ENCODE results near the gene TST. TPM values are rescaled to one million over a fixed set of nuclear protein-coding genes. Genes with fewer than 3 reads are reported as not detected.

TST gene
- polyA plus RNA-seq, 1 experiment, result 26.3 TPM

DNA sequence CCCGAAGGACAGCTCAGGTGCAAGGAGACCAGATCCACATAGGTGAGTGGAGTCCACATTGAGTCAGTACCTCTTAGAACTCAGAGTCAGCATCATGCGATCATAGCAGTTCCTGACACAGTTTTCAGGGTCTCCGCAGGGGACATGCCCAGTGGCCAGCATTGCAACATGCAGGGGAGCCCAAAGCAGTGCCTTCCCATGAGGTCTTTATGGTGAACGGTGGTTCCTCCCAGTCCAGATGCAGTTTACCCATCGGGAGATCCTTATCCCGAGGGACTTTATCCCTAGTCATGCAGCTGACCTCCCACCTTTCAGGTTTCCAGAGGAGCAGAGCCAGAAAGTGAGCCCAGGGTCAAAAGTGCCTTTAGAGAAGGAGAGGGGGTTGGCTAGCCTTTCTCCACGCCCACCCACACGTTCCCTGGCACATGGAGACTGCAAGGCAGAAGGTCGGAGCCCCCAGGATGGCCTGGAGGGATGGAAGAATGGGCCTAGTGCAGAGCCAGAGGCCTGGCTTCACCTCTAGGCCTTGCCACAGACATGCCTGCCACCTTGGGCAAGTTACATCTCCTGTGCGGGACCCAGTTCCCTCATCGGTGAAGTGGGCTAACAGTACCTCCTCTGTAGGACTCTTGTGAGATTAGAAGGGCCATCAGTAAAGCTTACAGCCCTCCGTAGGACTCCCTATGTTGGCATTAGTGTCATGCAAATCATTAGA is 38.7 kb upstream of the TST start:
- no peaks in the 10 kb centered on the region for H3K27me3 ChIP-seq (ENCODE audit: control insufficient read depth, insufficient read depth, low read length)
- H3K4me3 ChIP-seq (ENCODE audit: low read depth, low read length), result no peak overlapping the region
- POLR2A ChIA-PET, result no interaction called here
- H3K9me3 ChIP-seq (ENCODE audit: control insufficient read depth, insufficient read depth, low read length), result no peaks in the 10 kb centered on the region; the same call in 1 of the 2 replicates
- TF ChIP-seq, protein P1, sequence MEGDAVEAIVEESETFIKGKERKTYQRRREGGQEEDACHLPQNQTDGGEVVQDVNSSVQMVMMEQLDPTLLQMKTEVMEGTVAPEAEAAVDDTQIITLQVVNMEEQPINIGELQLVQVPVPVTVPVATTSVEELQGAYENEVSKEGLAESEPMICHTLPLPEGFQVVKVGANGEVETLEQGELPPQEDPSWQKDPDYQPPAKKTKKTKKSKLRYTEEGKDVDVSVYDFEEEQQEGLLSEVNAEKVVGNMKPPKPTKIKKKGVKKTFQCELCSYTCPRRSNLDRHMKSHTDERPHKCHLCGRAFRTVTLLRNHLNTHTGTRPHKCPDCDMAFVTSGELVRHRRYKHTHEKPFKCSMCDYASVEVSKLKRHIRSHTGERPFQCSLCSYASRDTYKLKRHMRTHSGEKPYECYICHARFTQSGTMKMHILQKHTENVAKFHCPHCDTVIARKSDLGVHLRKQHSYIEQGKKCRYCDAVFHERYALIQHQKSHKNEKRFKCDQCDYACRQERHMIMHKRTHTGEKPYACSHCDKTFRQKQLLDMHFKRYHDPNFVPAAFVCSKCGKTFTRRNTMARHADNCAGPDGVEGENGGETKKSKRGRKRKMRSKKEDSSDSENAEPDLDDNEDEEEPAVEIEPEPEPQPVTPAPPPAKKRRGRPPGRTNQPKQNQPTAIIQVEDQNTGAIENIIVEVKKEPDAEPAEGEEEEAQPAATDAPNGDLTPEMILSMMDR (IDR thresholded peaks at IDR 0.05; ENCODE audit: low read depth, low read length), result no peak
- H3K27ac ChIP-seq (ENCODE audit: low read depth, low read length), result no peak overlapping the region
- CTCF ChIA-PET, result no interaction called here
- DNase-seq (ENCODE audit: low read depth, low spot score), result no peak

DNA sequence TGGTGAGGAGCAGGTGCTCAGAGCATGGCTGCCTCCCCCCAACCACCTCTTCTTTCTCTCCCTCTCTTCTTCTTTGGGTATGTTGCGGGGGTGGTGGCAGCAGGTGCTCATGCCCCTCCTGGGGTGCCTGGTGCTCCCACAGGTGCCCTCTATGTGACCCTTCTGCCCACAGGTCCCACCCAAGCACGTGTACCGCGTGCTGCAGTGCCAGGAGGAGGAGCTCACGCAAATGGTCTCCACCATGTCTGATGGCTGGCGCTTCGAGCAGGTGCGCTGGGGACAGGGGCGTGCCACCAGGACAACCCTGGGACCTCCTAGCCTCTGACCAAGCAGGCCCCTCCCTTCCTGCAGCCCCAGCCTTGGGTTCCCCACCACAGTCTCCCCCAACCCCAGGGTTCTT is 38.0 kb upstream of the TST start:
- TF ChIP-seq, protein P1 (IDR thresholded peaks at IDR 0.05; ENCODE audit: low read depth, low read length), result no peak
- CTCF ChIA-PET, result no interaction called here

DNA sequence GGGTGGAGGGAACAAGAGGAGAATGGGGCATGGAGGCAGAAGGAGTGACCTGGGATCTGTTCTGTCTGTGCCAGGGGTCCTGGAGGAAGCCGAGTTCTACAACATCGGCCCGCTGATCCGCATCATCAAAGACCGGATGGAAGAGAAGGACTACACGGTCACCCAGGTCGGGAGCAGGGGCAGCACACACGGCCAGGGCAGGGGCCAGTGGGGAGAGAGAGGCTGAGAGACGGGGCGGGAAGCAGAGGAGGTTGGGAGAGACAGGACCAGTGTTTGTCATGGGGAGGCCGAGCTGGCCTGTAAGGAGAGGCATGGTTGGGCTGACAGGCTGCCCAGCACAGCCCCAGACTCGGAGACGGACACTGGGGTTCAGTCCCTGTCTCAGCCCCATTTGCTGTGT is 37.0 kb upstream of the TST start:
- Histone ChIP-seq H3K27me3 (ENCODE audit: control insufficient read depth, insufficient read depth, low read length) (no peaks in the 10 kb centered on the region), H3K4me3 (ENCODE audit: low read depth, low read length) (no peak overlapping the region), H3K27ac (ENCODE audit: low read depth, low read length) (no peak overlapping the region), H3K9me3 (ENCODE audit: control insufficient read depth, insufficient read depth, low read length) (no peaks in the 10 kb centered on the region; the same call in 1 of the 2 replicates)
- CTCF ChIA-PET, result no interaction called here
- POLR2A ChIA-PET, result no interaction called here
- TF ChIP-seq, protein P1 (IDR thresholded peaks at IDR 0.05; ENCODE audit: low read depth, low read length), result no peak
- DNase-seq (ENCODE audit: low read depth, low spot score), result no peak

More for the DNA sequence above, 38.0 kb upstream of the TST start:
- POLR2A ChIA-PET, result no interaction called here
- DNase-seq (ENCODE audit: low read depth, low spot score), result no peak
- Histone ChIP-seq H3K27me3 (ENCODE audit: control insufficient read depth, insufficient read depth, low read length) (no peaks in the 10 kb centered on the region), H3K27ac (ENCODE audit: low read depth, low read length) (no peak overlapping the region), H3K4me3 (ENCODE audit: low read depth, low read length) (no peak overlapping the region), H3K9me3 (ENCODE audit: control insufficient read depth, insufficient read depth, low read length) (no peaks in the 10 kb centered on the region; the same call in 1 of the 2 replicates)

DNA sequence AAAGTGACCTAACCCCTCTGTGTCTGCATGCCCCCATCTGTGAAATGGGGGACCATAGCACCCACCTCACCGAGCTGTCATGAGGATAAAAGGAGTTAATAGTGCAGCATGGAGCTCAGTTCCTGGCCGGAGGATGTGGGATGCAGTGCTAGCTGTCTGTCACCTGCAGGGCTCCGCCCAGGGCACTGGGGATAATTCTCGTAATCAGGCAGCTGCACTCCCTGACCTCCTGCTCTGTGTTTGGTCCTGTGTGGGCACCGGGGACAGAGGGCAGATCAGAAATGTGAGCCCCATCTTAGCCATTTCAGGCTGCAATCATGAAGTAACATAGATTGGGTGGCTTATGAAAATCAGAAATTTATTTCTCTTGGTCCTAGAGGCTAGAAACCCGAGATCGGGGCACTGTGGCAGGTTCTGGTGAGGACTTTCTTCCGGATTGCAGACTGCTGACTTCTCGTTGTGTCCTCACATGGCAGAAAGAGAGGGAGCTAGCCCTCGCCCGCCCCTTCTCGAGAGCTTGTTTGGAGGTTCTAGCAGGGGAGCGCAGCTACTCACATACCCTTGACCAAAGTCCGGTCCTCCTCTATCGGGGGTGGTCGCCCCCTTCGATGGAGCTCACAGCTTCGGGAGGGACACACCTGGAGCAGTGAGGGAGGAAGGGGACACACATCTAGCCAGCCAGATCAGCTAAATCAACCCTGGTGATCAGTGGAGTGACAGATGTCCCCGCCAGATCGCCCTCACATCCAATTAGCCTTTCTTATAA is 35.5 kb upstream of the TST start:
- DNase-seq (ENCODE audit: low read depth, low spot score), result no peak
- ChIA-PET CTCF (no interaction called here), POLR2A (no interaction called here)
- TF ChIP-seq, protein P1 (IDR thresholded peaks at IDR 0.05; ENCODE audit: low read depth, low read length), result no peak
- no peak overlapping the region for H3K27ac ChIP-seq (ENCODE audit: low read depth, low read length)
- H3K4me3 ChIP-seq (ENCODE audit: low read depth, low read length), result no peak overlapping the region
- no peaks in the 10 kb centered on the region; the same call in 1 of the 2 replicates for H3K9me3 ChIP-seq (ENCODE audit: control insufficient read depth, insufficient read depth, low read length)
- no peaks in the 10 kb centered on the region for H3K27me3 ChIP-seq (ENCODE audit: control insufficient read depth, insufficient read depth, low read length)

DNA sequence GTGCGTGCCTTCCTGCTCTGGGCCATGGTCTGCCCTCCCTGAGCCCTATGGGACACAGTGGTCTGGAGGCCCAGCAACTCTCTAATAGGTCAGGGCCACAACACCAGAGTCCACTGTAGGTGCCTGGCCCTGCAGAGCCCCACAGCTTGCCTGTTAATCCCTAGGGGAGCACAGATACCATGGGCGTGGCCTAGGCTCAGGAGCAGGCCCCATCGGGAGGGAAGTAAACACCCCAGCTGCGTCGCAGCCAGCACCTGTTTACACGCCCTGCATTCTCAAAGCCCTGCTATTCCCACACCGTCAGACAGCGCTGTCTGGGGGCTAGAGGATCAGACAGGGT is 34.8 kb upstream of the TST start:
- DNase-seq (ENCODE audit: low read depth, low spot score), result no peak
- Histone ChIP-seq H3K9me3 (ENCODE audit: control insufficient read depth, insufficient read depth, low read length) (no peaks in the 10 kb centered on the region; the same call in 1 of the 2 replicates), H3K4me3 (ENCODE audit: low read depth, low read length) (no peak overlapping the region), H3K27ac (ENCODE audit: low read depth, low read length) (no peak overlapping the region), H3K27me3 (ENCODE audit: control insufficient read depth, insufficient read depth, low read length) (no peaks in the 10 kb centered on the region)
- POLR2A ChIA-PET, result no interaction called here
- TF ChIP-seq, protein P1 (IDR thresholded peaks at IDR 0.05; ENCODE audit: low read depth, low read length), result no peak
- CTCF ChIA-PET, result no interaction called here

Data from AG04450 (cell line).